Large intestine (tissue), 3 donors: ENCODE results near the gene GPR45. TPM values are rescaled to one million over a fixed set of nuclear protein-coding genes. Genes with fewer than 3 reads are reported as not detected.
"Not testable (repeated sequence)": the region's sequence is repeated elsewhere in the genome, so short reads cannot be mapped to it uniquely, and the experiment has no call there.

Source experiments
- DNase-seq, 2 donors: peaks; one replicate each; pipeline versions ENCODE4 v3.0.0 to v3.0.0-alpha.2; 2013
- H3K27ac ChIP-seq: one replicate; pipeline ENCODE4 v1.5.1; 2013; ENCODE audit warnings: low read length
- H3K27me3 ChIP-seq: 2 replicates; pipeline ENCODE4 v1.6.1; 2013; ENCODE audit warnings: low read length; ENCODE audit not compliant: control insufficient read depth, insufficient read depth
- H3K36me3 ChIP-seq: 2 replicates; pipeline ENCODE4 v1.6.1; 2013; ENCODE audit warnings: low read length; ENCODE audit not compliant: control insufficient read depth, insufficient read depth
- H3K4me1 ChIP-seq: one replicate; pipeline ENCODE4 v1.6.1; 2013; ENCODE audit warnings: low read length; ENCODE audit not compliant: control insufficient read depth, insufficient read depth
- H3K4me3 ChIP-seq: one replicate; pipeline ENCODE4 v1.5.1; 2013; ENCODE audit warnings: low read length
- H3K9me3 ChIP-seq: one replicate; pipeline ENCODE4 v1.6.1; 2013; ENCODE audit warnings: mild to moderate bottlenecking, low read depth, low read length, moderate library complexity; ENCODE audit not compliant: control insufficient read depth
- WGBS: methylation state at CpG from one replicate; pipeline ENCODE4 v1.1.5; 2013; ENCODE audit warnings: low lambda C conversion rate; ENCODE audit not compliant: insufficient coverage; 5-methylcytosine and 5-hydroxymethylcytosine counted together
- polyA plus RNA-seq: library from polyadenylated mRNA; unstranded; fragments of 120-200 nt; gene quantifications from one replicate; pipeline ENCODE4 v1.2.1, GENCODE V29; 2013

Gene GPR45
- polyA plus RNA-seq, 1 donor: 0.09 TPM

- DNase-seq: no peak
- 90% methylated on average over 2 of the region's 14 CpGs for WGBS
- no peaks in the 10 kb centered on the region for H3K4me1 ChIP-seq
- peaks cover 4% of the 10 kb centered on the region for H3K9me3 ChIP-seq
- peaks cover 20% of the 10 kb centered on the region for H3K27me3 ChIP-seq
- H3K27ac ChIP-seq: no peak overlapping the region
- H3K36me3 ChIP-seq: no peaks in the 10 kb centered on the region
- H3K4me3 ChIP-seq: no peak overlapping the region
Observed at GRCh38 chr2:105238664-105239240, 2.8 kb upstream of the GPR45 start.

GRCh38 chr2:105239924-105240323 lies 1.6 kb upstream of the GPR45 start:
- Histone ChIP-seq H3K36me3 (no peaks in the 10 kb centered on the region), H3K4me3 (no peak overlapping the region), H3K27ac (no peak overlapping the region), H3K4me1 (no peaks in the 10 kb centered on the region), H3K27me3 (peaks cover 20% of the 10 kb centered on the region), H3K9me3 (peaks cover 4% of the 10 kb centered on the region)
- DNase-seq: no peak
- 93% methylated on average over 2 of the region's 2 CpGs for WGBS

GRCh38 chr2:105242286-105242993 lies 897 bp downstream of the GPR45 start:
- Histone ChIP-seq H3K9me3 (peaks cover 4% of the 10 kb centered on the region), H3K4me1 (no peaks in the 10 kb centered on the region), H3K36me3 (no peaks in the 10 kb centered on the region)

GRCh38 chr2:105243961-105244360 lies 2.4 kb downstream of the GPR45 start:
- no peak overlapping the region for H3K27ac ChIP-seq
- H3K27me3 ChIP-seq: peaks cover 1% of the 10 kb centered on the region
- H3K4me1 ChIP-seq: no peaks in the 10 kb centered on the region
- no peak for DNase-seq
- peaks cover 4% of the 10 kb centered on the region for H3K9me3 ChIP-seq
- WGBS: no CpG with 5 or more reads among the region's 5 CpGs
- no peaks in the 10 kb centered on the region for H3K36me3 ChIP-seq
- no peak overlapping the region for H3K4me3 ChIP-seq

More at GRCh38 chr2:105242286-105242993, 897 bp downstream of the GPR45 start:
- DNase-seq: no peak
- no peak overlapping the region for H3K27ac ChIP-seq
- no peak overlapping the region for H3K4me3 ChIP-seq
- WGBS: 97% methylated on average over 6 of the region's 50 CpGs
- H3K27me3 ChIP-seq: peaks cover 6% of the 10 kb centered on the region

GRCh38 chr2:105244451-105244850 lies 2.9 kb downstream of the GPR45 start:
- Histone ChIP-seq H3K9me3 (peaks cover 4% of the 10 kb centered on the region), H3K4me1 (no peaks in the 10 kb centered on the region), H3K27ac (no peak overlapping the region), H3K36me3 (no peaks in the 10 kb centered on the region), H3K27me3 (no peaks in the 10 kb centered on the region), H3K4me3 (no peak overlapping the region)
- WGBS: no CpG with 5 or more reads among the region's 3 CpGs
- no peak for DNase-seq

GRCh38 chr2:105248316-105249070 lies 7.0 kb downstream of the GPR45 start:
- WGBS: no CpG with 5 or more reads among the region's 4 CpGs
- no peaks in the 10 kb centered on the region for H3K27me3 ChIP-seq

GRCh38 chr2:105249181-105249580 lies 7.6 kb downstream of the GPR45 start:
- H3K4me3 ChIP-seq: no peak overlapping the region
- DNase-seq: no peak
- no peaks in the 10 kb centered on the region for H3K36me3 ChIP-seq
- no peaks in the 10 kb centered on the region for H3K4me1 ChIP-seq
- peaks cover 6% of the 10 kb centered on the region for H3K9me3 ChIP-seq
- WGBS: 100% methylated on average over 1 of the region's 5 CpGs
- H3K27me3 ChIP-seq: no peaks in the 10 kb centered on the region
- no peak overlapping the region for H3K27ac ChIP-seq

More at GRCh38 chr2:105248316-105249070, 7.0 kb downstream of the GPR45 start:
- Histone ChIP-seq H3K36me3 (no peaks in the 10 kb centered on the region), H3K4me3 (no peak overlapping the region), H3K9me3 (peaks cover 6% of the 10 kb centered on the region), H3K27ac (no peak overlapping the region), H3K4me1 (no peaks in the 10 kb centered on the region)
- DNase-seq: no peak

- H3K27me3 ChIP-seq: no peaks in the 10 kb centered on the region
- no peak for DNase-seq
- no peaks in the 10 kb centered on the region for H3K36me3 ChIP-seq
- H3K9me3 ChIP-seq: peaks cover 6% of the 10 kb centered on the region
- H3K4me3 ChIP-seq: no peak overlapping the region
- no peaks in the 10 kb centered on the region for H3K4me1 ChIP-seq
- no peak overlapping the region for H3K27ac ChIP-seq
- WGBS: no CpG with 5 or more reads among the region's 4 CpGs
Observed at GRCh38 chr2:105249891-105250290, 8.3 kb downstream of the GPR45 start.

GRCh38 chr2:105251016-105251648 lies 9.6 kb downstream of the GPR45 start:
- DNase-seq, H3K9me3 ChIP-seq, H3K4me1 ChIP-seq, H3K27ac ChIP-seq, H3K27me3 ChIP-seq, H3K36me3 ChIP-seq, H3K4me3 ChIP-seq: not testable (repeated sequence)
- WGBS: no CpG with 5 or more reads among the region's 43 CpGs

- H3K36me3 ChIP-seq: no peaks in the 10 kb centered on the region
- no peaks in the 10 kb centered on the region for H3K4me1 ChIP-seq
- no peak for DNase-seq
- no peaks in the 10 kb centered on the region for H3K27me3 ChIP-seq
- no peak overlapping the region for H3K4me3 ChIP-seq
- no peak overlapping the region for H3K27ac ChIP-seq
- peaks cover 6% of the 10 kb centered on the region for H3K9me3 ChIP-seq
- no CpG with 5 or more reads among the region's 2 CpGs for WGBS
Observed at GRCh38 chr2:105252271-105252670, 10.7 kb downstream of the GPR45 start.
